Neuronal stem cell (in vitro differentiated cells): ENCODE data around the gene FBXO17.

Experiments
- DNase-seq: peaks from one replicate; pipeline ENCODE4 v3.0.0-alpha.2; 2013; ENCODE audit warnings: low spot score
- H2AFZ ChIP-seq: one replicate; pipeline ENCODE4 v1.6.1; 2013; ENCODE audit warnings: mild to moderate bottlenecking, low read length, inconsistent platforms
- H2AK5ac ChIP-seq: 2 replicates; pipeline ENCODE4 v1.6.1; 2013; ENCODE audit warnings: low read depth, mild to moderate bottlenecking, inconsistent platforms, low read length, moderate library complexity, mixed read lengths
- H2BK120ac ChIP-seq: 2 replicates; pipeline ENCODE4 v1.6.1; 2013; ENCODE audit warnings: low read depth, mild to moderate bottlenecking, inconsistent platforms, low read length, moderate library complexity, mixed read lengths
- H2BK12ac ChIP-seq: one replicate; pipeline ENCODE4 v1.6.1; 2013; ENCODE audit warnings: low read length, inconsistent platforms
- H2BK15ac ChIP-seq: 2 replicates; pipeline ENCODE4 v1.6.1; 2013; ENCODE audit warnings: mild to moderate bottlenecking, low read length, inconsistent platforms, mixed read lengths
- H2BK5ac ChIP-seq: one replicate; pipeline ENCODE4 v1.6.1; 2013; ENCODE audit warnings: inconsistent platforms, mild to moderate bottlenecking, low read length, moderate library complexity
- H3K14ac ChIP-seq: one replicate; pipeline ENCODE4 v1.6.1; 2013; ENCODE audit warnings: low read length, inconsistent platforms
- H3K18ac ChIP-seq: 2 replicates; pipeline ENCODE4 v1.6.1; 2013; ENCODE audit warnings: low read length, inconsistent platforms
- H3K23ac ChIP-seq: 2 replicates; pipeline ENCODE4 v1.6.1; 2013; ENCODE audit warnings: low read depth, mild to moderate bottlenecking, mixed read lengths, low read length, inconsistent platforms; ENCODE audit not compliant: poor library complexity
- H3K27ac ChIP-seq: replicated peaks from 3 replicates; pipeline ENCODE4 v1.5.1; 2013; ENCODE audit warnings: low read length, inconsistent platforms
- H3K27me3 ChIP-seq, 3 experiments: 2 replicates each; pipeline ENCODE4 v1.6.1; 2013; ENCODE audit warnings: low read length in 3 of 3, mild to moderate bottlenecking in 2 of 3, inconsistent platforms in 1 of 3, low read depth in 1 of 3, mixed read lengths in 1 of 3, moderate library complexity in 1 of 3; ENCODE audit not compliant: control insufficient read depth in 3 of 3, insufficient read depth in 3 of 3
- H3K36me3 ChIP-seq, 2 donors: replicated peaks in 1 of 2; 2 replicates each; pipeline ENCODE4 v1.6.1; 2013; ENCODE audit warnings: low read length in 2 of 2; ENCODE audit not compliant: control insufficient read depth in 2 of 2, insufficient read depth in 2 of 2
- H3K4ac ChIP-seq: 2 replicates; pipeline ENCODE4 v1.6.1; 2013; ENCODE audit warnings: inconsistent platforms, mild to moderate bottlenecking, low read length, moderate library complexity
- H3K4me1 ChIP-seq, 2 donors: 1 replicate in 1 of 2; 2 replicates in 1 of 2; pipeline ENCODE4 v1.6.1; 2013; ENCODE audit warnings: low read length in 2 of 2, low read depth in 1 of 2; ENCODE audit not compliant: control insufficient read depth in 2 of 2, insufficient read depth in 1 of 2
- H3K4me2 ChIP-seq: one replicate; pipeline ENCODE4 v1.6.1; 2013; ENCODE audit warnings: mild to moderate bottlenecking, low read length, inconsistent platforms; ENCODE audit not compliant: insufficient read depth, poor library complexity, severe bottlenecking
- H3K4me3 ChIP-seq, 2 donors: 2 replicates each; pipeline ENCODE4 v1.5.1; 2013; ENCODE audit warnings: low read length in 2 of 2, mild to moderate bottlenecking in 2 of 2, inconsistent platforms in 1 of 2, moderate library complexity in 1 of 2
- H3K79me1 ChIP-seq: one replicate; pipeline ENCODE4 v1.6.1; 2013; ENCODE audit warnings: low read depth, mild to moderate bottlenecking, inconsistent platforms, low read length, moderate library complexity
- H3K9ac ChIP-seq: one replicate; pipeline ENCODE4 v1.6.1; 2013; ENCODE audit warnings: mild to moderate bottlenecking, low read depth, low read length, inconsistent platforms; ENCODE audit not compliant: poor library complexity
- H3K9me3 ChIP-seq, 2 donors: replicated peaks in 1 of 2; 2 replicates each; pipeline versions ENCODE3 to v1.6.1; 2013; ENCODE audit warnings: low read length in 2 of 2, mild to moderate bottlenecking in 2 of 2, inconsistent platforms in 1 of 2, low read depth in 1 of 2, mixed read lengths in 1 of 2, moderate library complexity in 1 of 2; ENCODE audit not compliant: control insufficient read depth in 2 of 2, insufficient read depth in 1 of 2
- H4K8ac ChIP-seq: one replicate; pipeline ENCODE4 v1.6.1; 2013; ENCODE audit warnings: low read depth, mild to moderate bottlenecking, inconsistent platforms, low read length, moderate library complexity
- H4K91ac ChIP-seq: one replicate; pipeline ENCODE4 v1.6.1; 2013; ENCODE audit warnings: low read length, low read depth, mild to moderate bottlenecking, inconsistent platforms; ENCODE audit not compliant: poor library complexity
- WGBS, 2 donors: extraction: QIAGEN DNeasy Blood & Tissue Kit; methylation state at CpG; one replicate each; pipeline ENCODE4 v1.1.7; 2013; ENCODE audit warnings: missing lambda C conversion rate in 2 of 2, mixed read lengths in 1 of 2; ENCODE audit not compliant: insufficient read length in 2 of 2, insufficient replicate concordance in 1 of 2; ENCODE audit errors: extremely low coverage in 2 of 2; 5-methylcytosine and 5-hydroxymethylcytosine counted together

FBXO17 gene

DNA sequence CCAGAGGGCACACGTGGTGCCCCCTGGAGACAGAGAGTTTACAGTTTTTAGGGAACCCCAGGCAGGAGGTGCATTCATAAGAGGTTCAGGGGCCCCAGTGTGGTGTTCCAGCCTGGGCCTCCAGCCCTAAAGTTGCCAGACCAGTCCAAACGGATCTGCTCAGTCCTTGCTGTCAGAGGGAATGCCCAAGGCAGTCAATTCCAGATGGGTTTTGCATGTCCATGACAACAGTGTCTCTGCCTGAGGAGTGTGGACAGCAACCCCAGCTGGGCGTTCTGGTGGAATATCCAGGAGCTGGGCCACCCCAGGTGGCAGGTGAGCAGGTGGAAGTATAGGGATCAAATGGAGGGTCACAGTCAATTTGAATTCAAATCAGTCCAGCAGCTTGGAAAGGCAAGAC lies 31.6 kb upstream of the FBXO17 start:
- Histone ChIP-seq H4K8ac (no peak overlapping the region), H3K4me2 (no peak overlapping the region)

DNA sequence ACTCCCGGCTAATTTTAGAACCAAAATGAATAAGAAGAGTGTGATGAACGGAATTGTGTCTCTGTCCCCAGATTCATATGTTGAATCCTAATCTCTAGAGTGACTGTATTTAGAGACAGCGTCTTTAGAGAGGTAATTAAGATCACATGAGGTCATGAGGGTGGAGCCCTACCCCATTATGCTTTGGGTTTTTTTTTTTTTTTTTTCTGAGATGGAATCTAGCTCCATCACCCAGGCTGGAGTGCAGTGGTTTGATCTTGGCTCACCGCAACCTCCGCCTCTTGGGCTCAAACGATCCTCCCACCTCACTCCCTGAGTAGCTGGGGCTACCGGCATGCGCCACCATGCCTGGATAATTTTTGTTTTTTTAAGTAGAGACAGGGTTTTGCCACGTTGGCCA lies 28.9 kb upstream of the FBXO17 start:
- Histone ChIP-seq H3K79me1 (no peaks in the 10 kb centered on the region), H3K18ac (no peak overlapping the region), H4K8ac (no peak overlapping the region), H2BK5ac (no peak overlapping the region), H3K36me3 (no peaks in the 10 kb centered on the region), H3K4ac (no peak overlapping the region), H3K9ac (no peak overlapping the region), H3K4me1 (no peaks in the 10 kb centered on the region), H3K14ac (no peak overlapping the region), H4K91ac (no peak overlapping the region), H3K4me2 (no peak overlapping the region), H2AK5ac (no peak overlapping the region), H2BK15ac (no peak overlapping the region), H2BK12ac (no peak overlapping the region), H3K4me3 (no peak overlapping the region), H2BK120ac (no peak overlapping the region), H2AFZ (no peak overlapping the region), H3K27me3 (no peaks in the 10 kb centered on the region), H3K23ac (no peak overlapping the region), H3K9me3 (no peaks in the 10 kb centered on the region), H3K27ac (no peak overlapping the region)
- no peak for DNase-seq
- no CpG with 5 or more reads among the region's 9 CpGs for WGBS, 2 donors

More for the DNA sequence above, 31.6 kb upstream of the FBXO17 start:
- Histone ChIP-seq H3K9ac (no peak overlapping the region), H3K4ac (no peak overlapping the region), H2BK120ac (no peak overlapping the region), H4K91ac (no peak overlapping the region), H3K27ac (no peak overlapping the region), H2AK5ac (no peak overlapping the region), H2BK12ac (no peak overlapping the region), H3K18ac (no peak overlapping the region), H2AFZ (no peak overlapping the region), H3K14ac (no peak overlapping the region), H3K27me3 (no peaks in the 10 kb centered on the region), H2BK15ac (no peak overlapping the region), H3K79me1 (no peaks in the 10 kb centered on the region), H2BK5ac (no peak overlapping the region), H3K4me3 (no peak overlapping the region), H3K9me3 (no peaks in the 10 kb centered on the region), H3K23ac (no peak overlapping the region), H3K4me1 (no peaks in the 10 kb centered on the region), H3K36me3 (no peaks in the 10 kb centered on the region)
- no CpG with 5 or more reads among the region's 3 CpGs for WGBS, 2 donors
- DNase-seq, result no peak

DNA sequence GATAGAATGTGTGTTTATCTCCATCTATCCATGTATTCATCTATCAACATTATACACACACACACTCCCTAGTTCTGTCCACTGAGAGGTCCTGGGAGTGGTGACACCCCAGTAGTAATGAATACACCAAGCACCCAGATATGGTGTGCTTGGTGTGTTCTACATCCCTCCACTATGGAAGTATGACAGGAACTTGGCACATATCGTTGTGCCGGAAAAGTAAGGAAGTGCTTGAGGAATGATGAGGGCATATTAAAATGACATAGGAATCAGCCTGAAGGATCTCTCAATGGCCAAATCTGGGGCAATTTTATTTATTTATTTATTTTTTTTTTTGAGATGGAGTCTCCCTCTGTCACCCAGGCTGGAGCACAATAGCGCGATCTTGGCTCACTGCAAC lies 28.3 kb upstream of the FBXO17 start:
- Histone ChIP-seq H3K9ac (no peak overlapping the region), H2AFZ (no peak overlapping the region), H4K8ac (no peak overlapping the region), H4K91ac (no peak overlapping the region), H3K79me1 (no peaks in the 10 kb centered on the region), H3K27ac (no peak overlapping the region), H3K18ac (no peak overlapping the region), H3K4ac (no peak overlapping the region), H3K4me3 (no peak overlapping the region), H3K23ac (no peak overlapping the region), H2AK5ac (no peak overlapping the region), H2BK12ac (no peak overlapping the region), H3K27me3 (no peaks in the 10 kb centered on the region), H3K9me3 (no peaks in the 10 kb centered on the region), H3K14ac (no peak overlapping the region), H2BK120ac (no peak overlapping the region), H3K4me2 (no peak overlapping the region), H2BK5ac (no peak overlapping the region), H3K4me1 (no peaks in the 10 kb centered on the region), H2BK15ac (no peak overlapping the region), H3K36me3 (no peaks in the 10 kb centered on the region)
- whole genome bisulfite sequencing, 2 donors, result no CpG with 5 or more reads among the region's 4 CpGs
- no peak for DNase-seq

DNA sequence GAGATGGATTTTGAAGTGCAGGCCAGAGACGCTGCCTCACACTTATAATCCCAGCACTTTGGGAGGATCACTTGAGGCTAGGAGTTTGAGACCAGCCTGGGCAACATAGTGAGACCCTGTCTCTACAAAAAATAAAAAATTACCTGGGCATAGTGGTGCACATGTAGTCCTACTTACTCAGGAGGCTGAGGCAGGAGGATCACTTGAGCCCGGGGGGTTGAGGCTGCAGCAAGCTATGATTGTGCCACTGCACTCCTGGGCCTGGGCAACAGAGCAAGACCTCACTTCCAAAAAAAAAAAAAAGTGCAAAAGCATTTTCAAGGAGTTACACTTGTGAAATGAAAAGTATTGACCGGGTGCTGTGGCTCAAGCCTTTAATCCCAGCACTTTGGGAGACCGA lies 27.6 kb upstream of the FBXO17 start:
- Histone ChIP-seq H3K4me2 (no peak overlapping the region), H3K18ac (no peak overlapping the region), H3K4me1 (no peaks in the 10 kb centered on the region), H3K9me3 (no peaks in the 10 kb centered on the region), H3K9ac (no peak overlapping the region), H2BK12ac (no peak overlapping the region), H3K23ac (no peak overlapping the region), H3K36me3 (no peaks in the 10 kb centered on the region), H2BK120ac (no peak overlapping the region), H3K27ac (no peak overlapping the region), H2BK15ac (no peak overlapping the region), H4K91ac (no peak overlapping the region), H2AFZ (no peak overlapping the region), H3K14ac (no peak overlapping the region), H3K4ac (no peak overlapping the region), H3K79me1 (no peaks in the 10 kb centered on the region), H2BK5ac (no peak overlapping the region), H2AK5ac (no peak overlapping the region), H3K4me3 (no peak overlapping the region), H3K27me3 (no peaks in the 10 kb centered on the region), H4K8ac (no peak overlapping the region)
- no peak for DNase-seq
- no CpG with 5 or more reads among the region's 4 CpGs for WGBS, 2 donors
